ENCODE data around the gene UROC1. TPM values are rescaled to one million over a fixed set of nuclear protein-coding genes. Genes with fewer than 3 reads are reported as not detected.

UROC1 gene
- not detected in 2 replicates for total RNA-seq

GRCh38 chr3:126517291-126517951 is at the start of gene UROC1:
Gene UROC1 (minus strand): TSS chr3:126517773. CDS start chr3:126517719, 54 bp downstream.
- H3K4me3 ChIP-seq (ENCODE audit: low read depth, low read length): no peak within 1 kb of the TSS

DNA sequence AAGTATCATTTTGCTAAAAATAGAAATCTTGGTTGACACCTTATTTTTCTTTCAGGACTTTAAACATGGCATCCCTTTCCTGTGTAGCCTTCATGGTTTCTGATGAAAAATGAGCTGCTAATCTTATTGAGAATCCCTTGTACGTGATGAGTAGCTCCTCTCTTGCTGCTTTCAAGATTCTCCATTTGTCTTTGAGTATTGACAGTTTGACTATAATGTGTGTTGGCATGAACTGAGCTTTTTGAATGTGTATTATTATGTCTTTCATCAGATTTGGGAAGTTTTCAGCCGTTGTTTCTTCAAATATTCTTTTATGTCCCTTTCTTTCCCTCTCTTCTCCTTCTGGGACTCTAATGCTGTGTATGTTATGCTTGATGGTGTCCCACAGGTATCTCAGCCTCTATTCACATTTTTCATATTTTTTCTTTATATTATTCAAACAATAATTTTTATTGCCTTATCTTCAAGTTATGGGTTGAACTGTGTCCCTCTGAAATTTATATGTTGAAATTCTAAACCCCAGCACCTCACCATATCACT is 45.2 kb upstream of the UROC1 start:
- DNase-seq (ENCODE audit: low read depth) (no peak), FAIRE-seq (no peak)
- H3K4me3 ChIP-seq (ENCODE audit: low read depth, low read length): no peak overlapping the region
- peaks cover 5% of the 10 kb centered on the region for H3K27me3 ChIP-seq (ENCODE audit: control insufficient read depth, insufficient read depth, low read length)
- H3K36me3 ChIP-seq (ENCODE audit: control insufficient read depth, insufficient read depth, low read length): no peaks in the 10 kb centered on the region
- TF ChIP-seq CTCF (IDR thresholded peaks at IDR 0.05; ENCODE audit: insufficient read depth, low read length, severe bottlenecking): no peak

More at GRCh38 chr3:126517291-126517951, at the start of gene UROC1:
- TF ChIP-seq CTCF (IDR thresholded peaks at IDR 0.05; ENCODE audit: insufficient read depth, low read length, severe bottlenecking): no peak
- H3K36me3 ChIP-seq (ENCODE audit: control insufficient read depth, insufficient read depth, low read length): no peaks in the 10 kb centered on the region
- DNase-seq (ENCODE audit: low read depth): no peak
- FAIRE-seq: no peak
- H3K27me3 ChIP-seq (ENCODE audit: control insufficient read depth, insufficient read depth, low read length): peaks cover 2% of the 10 kb centered on the region

- no peak for TF ChIP-seq CTCF (IDR thresholded peaks at IDR 0.05; ENCODE audit: insufficient read depth, low read length, severe bottlenecking)
- H3K36me3 ChIP-seq (ENCODE audit: control insufficient read depth, insufficient read depth, low read length): no peaks in the 10 kb centered on the region
- no peak within 1 kb of the TSS for H3K4me3 ChIP-seq (ENCODE audit: low read depth, low read length)
- no peak for FAIRE-seq
- H3K27me3 ChIP-seq (ENCODE audit: control insufficient read depth, insufficient read depth, low read length): peaks cover 1% of the 10 kb centered on the region
- no peak for DNase-seq (ENCODE audit: low read depth)
Observed at GRCh38 chr3:126558336-126559071, 40.9 kb upstream of the UROC1 start, which contains the start of gene C3orf22. Gene C3orf22 (minus strand): TSS chr3:126558932. CDS start chr3:126553390, 5,542 bp downstream.

DNA sequence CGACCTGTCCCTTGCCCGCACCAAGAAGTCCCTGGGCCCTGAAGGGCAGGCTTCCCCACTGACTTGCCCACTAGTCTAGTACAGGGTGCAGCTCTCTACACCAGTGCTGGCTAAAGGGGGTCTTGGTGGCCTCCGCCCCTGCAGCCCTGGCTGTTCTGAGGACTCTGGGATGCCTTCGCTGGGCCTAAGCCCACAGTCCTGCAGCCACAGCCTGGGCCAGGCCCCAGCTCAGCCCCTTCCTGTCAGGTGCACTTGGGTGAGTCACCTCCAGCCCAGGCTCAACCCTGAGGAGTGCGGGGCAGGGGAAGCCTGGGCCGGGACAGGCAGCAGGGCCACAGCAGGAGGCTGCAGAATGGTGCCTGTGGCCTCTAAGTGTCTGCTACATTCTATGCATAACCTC is 40.2 kb upstream of the UROC1 start:
- Histone ChIP-seq H3K4me3 (ENCODE audit: low read depth, low read length) (no peak overlapping the region), H3K27me3 (ENCODE audit: control insufficient read depth, insufficient read depth, low read length) (no peaks in the 10 kb centered on the region), H3K36me3 (ENCODE audit: control insufficient read depth, insufficient read depth, low read length) (no peaks in the 10 kb centered on the region)
- DNase-seq (ENCODE audit: low read depth) (no peak), FAIRE-seq (no peak)
- no peak for TF ChIP-seq CTCF (IDR thresholded peaks at IDR 0.05; ENCODE audit: insufficient read depth, low read length, severe bottlenecking)

DNA sequence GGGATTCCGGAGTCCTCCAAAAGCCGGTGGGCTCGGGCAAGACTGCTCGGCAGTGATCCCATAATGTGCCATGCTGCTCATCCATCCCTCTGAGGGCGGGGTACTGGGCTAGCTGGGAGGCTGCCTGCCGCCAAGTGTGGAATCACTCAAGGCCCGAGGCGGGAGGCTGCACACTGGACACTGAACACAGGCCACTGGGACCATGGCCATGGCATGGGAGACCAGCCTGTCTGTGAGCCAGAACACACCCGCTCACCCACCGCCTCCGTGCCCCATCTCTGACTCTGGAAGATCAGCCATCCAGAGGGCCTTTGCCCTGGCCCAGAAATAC is 39.8 kb upstream of the UROC1 start:
- FAIRE-seq (no peak), DNase-seq (ENCODE audit: low read depth) (no peak)
- TF ChIP-seq CTCF (IDR thresholded peaks at IDR 0.05; ENCODE audit: insufficient read depth, low read length, severe bottlenecking): no peak
- Histone ChIP-seq H3K4me3 (ENCODE audit: low read depth, low read length) (no peak overlapping the region), H3K36me3 (ENCODE audit: control insufficient read depth, insufficient read depth, low read length) (no peaks in the 10 kb centered on the region), H3K27me3 (ENCODE audit: control insufficient read depth, insufficient read depth, low read length) (no peaks in the 10 kb centered on the region)
